A673 (cell line): ENCODE results near the gene MAPK4. TPM values are rescaled to one million over a fixed set of nuclear protein-coding genes. Genes with fewer than 3 reads are reported as not detected.
A peak's percentile ranks its signal among the peaks of the same experiment; 100 is the strongest.
"Not testable (repeated sequence)": the region's sequence is repeated elsewhere in the genome, so short reads cannot be mapped to it uniquely, and the experiment has no call there.

Experiments
- Bru-seq: library from RNA; stranded (reverse); fragments of 400-500 nt; gene quantifications from one replicate; lab custom pipeline; 2021; lab: Mats Ljungman, UMichigan
- BruChase-seq, 2 experiments: library from RNA; stranded (reverse); fragments of 400-500 nt; gene quantifications; one replicate each; lab custom pipeline; 2021; lab: Mats Ljungman, UMichigan
- BruUV-seq: library from RNA; stranded (reverse); fragments of 400-500 nt; replicated peaks from 2 replicates; lab custom pipeline; 2021; lab: Mats Ljungman, UMichigan
- CTCF ChIA-PET: fragments of 300-600 bp; sonication (Branson Sonifier 250); formaldehyde crosslinking; loops from one replicate; lab custom pipeline; 2022; ENCODE audit warnings: antibody characterized with exemption; lab: Charles Lee
- POLR2A ChIA-PET: fragments of 300-600 bp; sonication (Branson Sonifier 250); formaldehyde crosslinking; loops from one replicate; lab custom pipeline; 2022; ENCODE audit warnings: antibody characterized with exemption; ENCODE audit not compliant: low non-redundant PET; lab: Charles Lee
- DNase-seq: peaks from one replicate; pipeline ENCODE4 v3.0.0-alpha.2; 2015; ENCODE audit warnings: low spot score
- H3K27ac ChIP-seq: fragments of 200-600 bp; sonication (generic); 2 replicates; pipeline ENCODE4 v1.5.1; 2016; ENCODE audit warnings: mixed run types, low read depth, mild to moderate bottlenecking, mixed read lengths, antibody characterized with exemption, low read length; ENCODE audit not compliant: poor library complexity, severe bottlenecking
- H3K27me3 ChIP-seq: fragments of 200-600 bp; sonication (generic); replicated peaks from 2 replicates; pipeline ENCODE4 v1.6.1; 2017; ENCODE audit warnings: mixed run types, low read depth, mild to moderate bottlenecking, mixed read lengths, antibody characterized with exemption, low read length; ENCODE audit not compliant: insufficient read depth, poor library complexity
- H3K36me3 ChIP-seq: fragments of 200-600 bp; sonication (generic); 2 replicates; pipeline ENCODE4 v1.6.1; 2016; ENCODE audit warnings: mixed run types, mild to moderate bottlenecking, mixed read lengths, antibody characterized with exemption, low read length; ENCODE audit not compliant: insufficient read depth, poor library complexity, severe bottlenecking
- H3K4me1 ChIP-seq: fragments of 200-600 bp; sonication (generic); 2 replicates; pipeline ENCODE4 v1.6.1; 2017; ENCODE audit warnings: mixed run types, mild to moderate bottlenecking, mixed read lengths, antibody characterized with exemption, low read length; ENCODE audit not compliant: insufficient read depth, poor library complexity, severe bottlenecking
- H3K4me3 ChIP-seq: fragments of 200-600 bp; sonication (generic); 2 replicates; pipeline ENCODE4 v1.5.1; 2016; ENCODE audit warnings: low read depth, mixed run types, mild to moderate bottlenecking, mixed read lengths, low read length; ENCODE audit not compliant: poor library complexity, severe bottlenecking
- H3K9me3 ChIP-seq: fragments of 200-600 bp; sonication (generic); 2 replicates; pipeline ENCODE4 v1.6.1; 2016; ENCODE audit warnings: mixed run types, low read depth, mild to moderate bottlenecking, mixed read lengths, antibody characterized with exemption, low read length; ENCODE audit not compliant: poor library complexity, severe bottlenecking
- CTCF ChIP-seq: fragments of 300-800, 200-600 bp; sonication (generic); conservative IDR thresholded peaks from 2 replicates; pipeline ENCODE4 v1.5.1; 2017; ENCODE audit warnings: low read depth, mild to moderate bottlenecking, antibody characterized with exemption, low read length, moderate library complexity, mixed read lengths
- EZH2 ChIP-seq: fragments of 200-600 bp; sonication (generic); IDR thresholded peaks from 2 replicates; pipeline ENCODE4 v1.6.1; 2017; ENCODE audit warnings: borderline replicate concordance, low read depth, mild to moderate bottlenecking, mixed read lengths, antibody characterized with exemption, low read length; ENCODE audit not compliant: poor library complexity, severe bottlenecking
- intact Hi-C: fragments of 100-400 bp; cut with micrococcal nuclease; formaldehyde crosslinking; loops from one replicate; pipeline ENCODE4 v1.10.0; 2022; ENCODE audit not compliant: unreplicated experiment
- long read RNA-seq: library from polyadenylated mRNA; stranded (forward); transcript quantifications from one replicate; pipeline ENCODE4 v2.0.0, GENCODE V29; 2022
- total RNA-seq: library from RNA; stranded (reverse); gene quantifications from 2 replicates; pipeline ENCODE4 v1.2.3, GENCODE V29; 2021

The MAPK4 gene
- total RNA-seq (0.62 and 0.63 TPM in 2 replicates), Bru-seq, nascent RNA (percentile 23 among the genes with signal in this experiment), BruChase-seq, experiment 1, labeled RNA remaining after a 2-hour chase (percentile 23 among the genes with signal in this experiment), BruChase-seq, experiment 2, labeled RNA remaining after a 6-hour chase (percentile 18 among the genes with signal in this experiment)
- long read RNA-seq, partial matches to known transcripts: 0 of 2 reads
- long read RNA-seq, other reads (novel, unspliced or antisense): 2 of 2 reads

DNA sequence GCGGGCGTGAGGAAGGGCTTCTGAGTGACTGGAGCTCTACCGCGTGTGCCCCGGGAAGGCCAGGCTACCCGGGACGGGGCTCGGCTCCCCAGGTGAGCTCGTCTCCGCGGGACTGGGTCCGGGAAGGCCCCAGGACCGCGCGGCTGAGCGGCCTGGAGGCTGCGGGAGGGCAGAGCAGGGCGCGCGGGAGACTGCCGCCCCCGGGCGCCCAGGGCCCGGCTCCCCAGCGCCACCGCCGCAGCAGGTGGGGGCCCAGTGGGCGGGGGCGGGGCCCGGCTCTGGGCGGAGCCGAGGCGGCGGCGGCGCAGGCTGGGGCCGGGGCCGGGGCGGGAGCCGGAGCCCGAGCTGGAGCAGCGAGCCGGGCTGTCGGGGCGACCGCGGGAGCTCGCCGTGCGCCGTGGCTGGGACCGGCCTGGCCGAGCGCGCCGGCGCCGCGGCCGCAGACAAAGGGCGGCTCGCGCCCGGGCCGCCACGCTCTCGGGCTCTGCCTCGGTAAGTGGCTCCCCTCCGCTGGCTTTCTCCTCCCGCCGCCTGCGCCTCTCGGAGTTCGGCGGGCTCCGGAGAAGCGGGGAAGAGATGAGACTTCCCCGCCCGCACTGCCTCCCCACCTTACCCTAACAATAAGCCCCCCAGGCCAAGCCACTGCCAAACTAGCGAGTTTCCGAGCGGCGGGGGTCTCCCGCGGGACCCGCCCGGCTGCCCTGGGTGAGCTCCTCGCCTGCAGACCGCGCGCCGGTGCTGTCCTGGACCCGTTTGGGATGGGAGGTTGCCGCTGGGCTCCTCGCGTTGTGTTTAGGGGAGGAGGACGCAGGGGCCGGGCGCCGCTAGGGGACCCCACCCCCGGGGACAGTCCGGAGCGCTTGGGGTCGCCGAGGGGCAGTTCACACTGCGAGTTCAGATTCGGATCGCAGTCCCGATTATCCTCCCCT lies at the start of gene MAPK4:
Gene MAPK4, plus strand, starts transcription at position 336 of the 929 bp plus-strand sequence. CDS start 103,872 bp downstream, outside the sequence.
- ChIA-PET POLR2A (no interaction called here), CTCF (interaction anchor here (0.6 kb wide), 1 partner anchor 124 kb away, joined by 4 read pairs; no protein-coding TSS in a partner anchor)
- H3K27me3 ChIP-seq: peaks cover 75% of the 10 kb centered on the region
- intact Hi-C loops: no loop called here
- no peaks in the 10 kb centered on the region for H3K36me3 ChIP-seq
- H3K4me1 ChIP-seq: peaks cover 6% of the 10 kb centered on the region
- no peak within 1 kb of the TSS for H3K27ac ChIP-seq
- H3K4me3 ChIP-seq: peak within 1 kb of the TSS; percentile 56
- no peaks in the 10 kb centered on the region for H3K9me3 ChIP-seq
- no TSS peak for BruUV-seq
- no peak for TF ChIP-seq EZH2
- no peak for TF ChIP-seq CTCF
- DNase-seq: peak; percentile 40

DNA sequence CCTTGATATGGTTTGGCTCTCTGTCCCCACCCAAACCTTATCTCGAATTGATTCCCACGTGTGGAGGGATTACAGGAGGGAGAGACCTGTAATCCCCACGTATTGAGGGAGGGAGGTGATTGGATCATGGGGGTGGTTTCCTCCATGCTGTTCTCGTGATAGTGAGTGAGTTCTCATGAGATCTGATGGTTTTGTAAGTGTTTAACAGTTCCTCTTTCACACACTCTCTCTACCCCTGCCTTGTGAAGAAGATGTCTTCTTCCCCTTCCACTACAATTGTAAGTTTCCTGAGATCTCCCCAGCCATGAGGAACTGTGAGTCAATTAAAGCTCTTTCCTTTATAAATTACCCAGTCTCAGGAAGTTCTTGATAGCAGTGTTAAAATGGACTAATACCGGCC lies 42.6 kb upstream of the MAPK4 start:
- CTCF ChIA-PET, intact Hi-C loops, H3K4me1 ChIP-seq, H3K9me3 ChIP-seq, H3K27me3 ChIP-seq, BruUV-seq, H3K27ac ChIP-seq, H3K4me3 ChIP-seq, POLR2A ChIA-PET, H3K36me3 ChIP-seq, DNase-seq: not testable (repeated sequence)

GRCh38 chr18:50518787-50519546 lies 40.9 kb upstream of the MAPK4 start:
- no peaks in the 10 kb centered on the region for H3K9me3 ChIP-seq
- H3K27ac ChIP-seq: no peak overlapping the region
- H3K27me3 ChIP-seq: no peaks in the 10 kb centered on the region
- H3K4me1 ChIP-seq: no peaks in the 10 kb centered on the region
- TF ChIP-seq EZH2 (no peak), CTCF (no peak)
- ChIA-PET POLR2A (no interaction called here), CTCF (no interaction called here)
- intact Hi-C loops: no loop called here
- no peaks in the 10 kb centered on the region for H3K36me3 ChIP-seq
- DNase-seq: no peak
- no TSS peak for BruUV-seq
- no peak overlapping the region for H3K4me3 ChIP-seq
